WTC11 (cell line): Measurements from ENCODE around the gene HAO1. TPM values are rescaled to one million over a fixed set of nuclear protein-coding genes. Genes with fewer than 3 reads are reported as not detected.

Source experiments
- ATAC-seq: fragments of 200-7000 bp; cut with Tn5 transposase; 2 replicates; pipeline ENCODE4 v1.10.0; 2021; ENCODE audit warnings: mild to moderate bottlenecking, moderate library complexity
- CTCF ChIA-PET: fragments of 300-600 bp; sonication (Branson Sonifier 250); formaldehyde crosslinking; loops from one replicate; lab custom pipeline; 2021; ENCODE audit warnings: antibody characterized with exemption; lab: Charles Lee
- POLR2A ChIA-PET: fragments of 350-600 bp; sonication (Branson Sonifier 250); formaldehyde crosslinking; loops from one replicate; lab custom pipeline; 2021; ENCODE audit warnings: antibody characterized with exemption; lab: Charles Lee
- DNase-seq: peaks from one replicate; pipeline ENCODE4 v3.0.0; 2021; ENCODE audit warnings: low spot score
- H3K27ac Mint-ChIP-seq: 2 replicates; pipeline ENCODE4 v1.8.0; 2021; ENCODE audit warnings: mixed read lengths
- H3K27me3 Mint-ChIP-seq: 2 replicates; pipeline ENCODE4 v1.8.0; 2021; ENCODE audit warnings: low read depth, mild to moderate bottlenecking, moderate library complexity, mixed read lengths
- H3K36me3 Mint-ChIP-seq: 2 replicates; pipeline ENCODE4 v1.8.0; 2021; ENCODE audit warnings: mixed read lengths
- H3K4me1 Mint-ChIP-seq: 2 replicates; pipeline ENCODE4 v1.8.0; 2022; ENCODE audit warnings: mixed read lengths
- H3K4me3 Mint-ChIP-seq: 2 replicates; pipeline ENCODE4 v1.8.0; 2021; ENCODE audit warnings: mild to moderate bottlenecking, moderate library complexity, mixed read lengths
- H3K9me3 Mint-ChIP-seq: 2 replicates; pipeline ENCODE4 v1.8.0; 2021; ENCODE audit warnings: mixed read lengths
- ESRRA ChIP-seq: sonication (generic); formaldehyde crosslinking; IDR thresholded peaks from 2 replicates; pipeline ENCODE4 v1.8.1; 2022; ENCODE audit warnings: mild to moderate bottlenecking, missing genetic modification reagents, borderline replicate concordance
- GTF2I ChIP-seq: fragments of 250-450 bp; sonication (Bioruptor Pico); conservative IDR thresholded peaks from 2 replicates; pipeline ENCODE4 v1.4.0; 2021; ENCODE audit warnings: mild to moderate bottlenecking
- MYBL2 ChIP-seq: sonication (generic); formaldehyde crosslinking; IDR thresholded peaks from 2 replicates; pipeline ENCODE4 v1.8.1; 2023; ENCODE audit warnings: mild to moderate bottlenecking, moderate library complexity, missing genetic modification reagents
- NR2C2 ChIP-seq: sonication (generic); formaldehyde crosslinking; IDR thresholded peaks from 2 replicates; pipeline ENCODE4 v1.8.0; 2022; ENCODE audit warnings: mild to moderate bottlenecking, missing genetic modification reagents
- RORB ChIP-seq: fragments of 250-450 bp; sonication (Bioruptor Pico); IDR thresholded peaks from 2 replicates; pipeline ENCODE4 v1.9.0; 2021; ENCODE audit warnings: mild to moderate bottlenecking
- SP1 ChIP-seq: sonication (generic); formaldehyde crosslinking; conservative IDR thresholded peaks from 2 replicates; pipeline ENCODE4 v1.8.1; 2022; ENCODE audit warnings: missing genetic modification reagents
- ZNF671 ChIP-seq: fragments of 250-450 bp; sonication (Bioruptor Pico); IDR thresholded peaks from 2 replicates; pipeline ENCODE4 v1.8.0; 2021; ENCODE audit warnings: mild to moderate bottlenecking
- total RNA-seq: library from RNA; stranded (reverse); gene quantifications from 3 replicates; pipeline ENCODE4 v1.2.3, GENCODE V29; 2021
- TF ChIP-seq, protein P1 (sequence below): sonication (generic); formaldehyde crosslinking; IDR thresholded peaks from 2 replicates; pipeline ENCODE4 v1.8.1; 2022; ENCODE audit warnings: mild to moderate bottlenecking, missing genetic modification reagents, moderate library complexity, borderline replicate concordance
- TF ChIP-seq, protein P2 (sequence below): fragments of 250-450 bp; sonication (Bioruptor Pico); conservative IDR thresholded peaks from 2 replicates; pipeline ENCODE4 v1.9.0; 2021; ENCODE audit warnings: mild to moderate bottlenecking
- TF ChIP-seq, protein P3 (sequence below): sonication (generic); formaldehyde crosslinking; IDR thresholded peaks from 2 replicates; pipeline ENCODE4 v1.8.0; 2022; ENCODE audit warnings: mild to moderate bottlenecking, missing genetic modification reagents
- TF ChIP-seq, protein P4 (sequence below): fragments of 250-450 bp; sonication (Bioruptor Pico); IDR thresholded peaks from 2 replicates; pipeline ENCODE4 v2.1.2; 2022; ENCODE audit warnings: mild to moderate bottlenecking, moderate library complexity
- TF ChIP-seq, protein P5 (sequence below): fragments of 250-450 bp; sonication (Bioruptor Pico); IDR thresholded peaks from 2 replicates; pipeline ENCODE4 v1.9.0; 2021; ENCODE audit warnings: mild to moderate bottlenecking, borderline replicate concordance
- TF ChIP-seq, protein P6 (sequence below): sonication (generic); formaldehyde crosslinking; conservative IDR thresholded peaks from 2 replicates; pipeline ENCODE4 v1.8.1; 2023; ENCODE audit warnings: mild to moderate bottlenecking, low read depth, missing genetic modification reagents, moderate library complexity
- TF ChIP-seq, protein P7 (sequence below): sonication (generic); formaldehyde crosslinking; IDR thresholded peaks from 2 replicates; pipeline ENCODE4 v1.8.0; 2022; ENCODE audit warnings: mild to moderate bottlenecking, missing genetic modification reagents

Gene HAO1
- total RNA-seq, 1 experiment from 2014 or later = not detected

DNA sequence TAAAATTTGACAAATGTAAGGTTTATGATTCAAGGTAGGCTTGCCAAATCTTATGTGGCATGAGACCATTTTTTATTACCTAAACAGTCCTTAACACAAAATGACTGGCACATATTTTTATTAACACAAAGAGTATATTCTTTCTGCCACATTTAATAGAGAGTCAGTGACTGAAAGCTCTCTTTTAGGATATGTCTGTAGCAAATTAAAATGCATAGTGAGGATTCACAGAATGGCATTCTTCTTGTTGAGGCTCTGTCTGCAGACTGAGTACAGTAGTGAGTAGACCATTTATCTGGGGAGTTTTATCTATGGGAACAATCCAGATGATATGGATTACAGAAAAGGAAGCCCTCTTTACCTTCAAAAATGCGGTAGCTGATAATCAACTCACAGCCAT lies 56.5 kb downstream of the HAO1 start:
- no peaks in the 10 kb centered on the region for H3K27me3 Mint-ChIP-seq
- DNase-seq (no peak), ATAC-seq (no peak)
- POLR2A ChIA-PET = no interaction called here
- TF ChIP-seq ZNF671 (CRISPR knock-in tag) (no peak), SP1 (CRISPR knock-in tag) (no peak), GTF2I (CRISPR knock-in tag) (no peak), RORB (CRISPR knock-in tag) (no peak), MYBL2 (CRISPR knock-in tag) (no peak)
- TF ChIP-seq, protein P1, sequence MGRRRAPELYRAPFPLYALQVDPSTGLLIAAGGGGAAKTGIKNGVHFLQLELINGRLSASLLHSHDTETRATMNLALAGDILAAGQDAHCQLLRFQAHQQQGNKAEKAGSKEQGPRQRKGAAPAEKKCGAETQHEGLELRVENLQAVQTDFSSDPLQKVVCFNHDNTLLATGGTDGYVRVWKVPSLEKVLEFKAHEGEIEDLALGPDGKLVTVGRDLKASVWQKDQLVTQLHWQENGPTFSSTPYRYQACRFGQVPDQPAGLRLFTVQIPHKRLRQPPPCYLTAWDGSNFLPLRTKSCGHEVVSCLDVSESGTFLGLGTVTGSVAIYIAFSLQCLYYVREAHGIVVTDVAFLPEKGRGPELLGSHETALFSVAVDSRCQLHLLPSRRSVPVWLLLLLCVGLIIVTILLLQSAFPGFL (CRISPR knock-in tag) = no peak
- TF ChIP-seq, protein P2, sequence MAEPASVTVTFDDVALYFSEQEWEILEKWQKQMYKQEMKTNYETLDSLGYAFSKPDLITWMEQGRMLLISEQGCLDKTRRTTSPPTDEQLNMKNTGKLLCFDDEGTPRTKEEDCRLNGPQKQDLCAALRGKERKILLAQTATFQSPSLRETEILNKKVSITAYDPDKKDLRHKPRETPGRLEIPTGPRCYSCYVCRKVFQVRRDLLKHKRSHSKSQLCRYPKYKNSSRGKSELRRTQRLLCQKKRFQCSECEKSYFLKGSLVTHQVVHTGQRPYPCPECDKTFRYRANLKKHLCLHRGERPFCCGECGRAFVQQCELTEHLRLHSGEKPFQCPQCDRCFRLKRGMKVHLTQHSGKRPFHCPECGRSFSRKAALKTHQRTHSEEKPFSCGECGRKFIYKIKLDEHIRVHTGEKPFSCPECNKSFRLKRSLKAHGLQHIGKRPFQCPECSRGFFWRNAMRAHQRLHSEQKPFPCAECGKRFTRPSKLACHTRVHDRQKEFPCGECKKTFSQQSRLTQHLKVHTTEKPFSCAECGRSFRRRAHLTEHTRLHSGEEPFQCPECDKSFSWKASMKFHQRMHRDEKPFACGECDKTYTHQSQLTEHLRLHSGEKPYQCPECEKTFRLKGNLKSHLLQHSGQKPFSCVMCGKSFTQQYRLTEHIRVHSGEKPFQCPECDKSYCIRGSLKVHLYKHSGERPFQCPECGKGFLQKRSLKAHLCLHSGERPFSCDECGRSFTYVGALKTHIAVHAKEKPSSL (CRISPR knock-in tag) = no peak
- TF ChIP-seq, protein P3, sequence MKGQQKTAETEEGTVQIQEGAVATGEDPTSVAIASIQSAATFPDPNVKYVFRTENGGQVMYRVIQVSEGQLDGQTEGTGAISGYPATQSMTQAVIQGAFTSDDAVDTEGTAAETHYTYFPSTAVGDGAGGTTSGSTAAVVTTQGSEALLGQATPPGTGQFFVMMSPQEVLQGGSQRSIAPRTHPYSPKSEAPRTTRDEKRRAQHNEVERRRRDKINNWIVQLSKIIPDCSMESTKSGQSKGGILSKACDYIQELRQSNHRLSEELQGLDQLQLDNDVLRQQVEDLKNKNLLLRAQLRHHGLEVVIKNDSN (CRISPR knock-in tag) = no peak
- TF ChIP-seq, protein P4, sequence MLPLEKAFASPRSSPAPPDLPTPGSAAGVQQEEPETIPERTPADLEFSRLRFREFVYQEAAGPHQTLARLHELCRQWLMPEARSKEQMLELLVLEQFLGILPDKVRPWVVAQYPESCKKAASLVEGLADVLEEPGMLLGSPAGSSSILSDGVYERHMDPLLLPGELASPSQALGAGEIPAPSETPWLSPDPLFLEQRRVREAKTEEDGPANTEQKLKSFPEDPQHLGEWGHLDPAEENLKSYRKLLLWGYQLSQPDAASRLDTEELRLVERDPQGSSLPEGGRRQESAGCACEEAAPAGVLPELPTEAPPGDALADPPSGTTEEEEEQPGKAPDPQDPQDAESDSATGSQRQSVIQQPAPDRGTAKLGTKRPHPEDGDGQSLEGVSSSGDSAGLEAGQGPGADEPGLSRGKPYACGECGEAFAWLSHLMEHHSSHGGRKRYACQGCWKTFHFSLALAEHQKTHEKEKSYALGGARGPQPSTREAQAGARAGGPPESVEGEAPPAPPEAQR (CRISPR knock-in tag) = no peak
- TF ChIP-seq, protein P5, sequence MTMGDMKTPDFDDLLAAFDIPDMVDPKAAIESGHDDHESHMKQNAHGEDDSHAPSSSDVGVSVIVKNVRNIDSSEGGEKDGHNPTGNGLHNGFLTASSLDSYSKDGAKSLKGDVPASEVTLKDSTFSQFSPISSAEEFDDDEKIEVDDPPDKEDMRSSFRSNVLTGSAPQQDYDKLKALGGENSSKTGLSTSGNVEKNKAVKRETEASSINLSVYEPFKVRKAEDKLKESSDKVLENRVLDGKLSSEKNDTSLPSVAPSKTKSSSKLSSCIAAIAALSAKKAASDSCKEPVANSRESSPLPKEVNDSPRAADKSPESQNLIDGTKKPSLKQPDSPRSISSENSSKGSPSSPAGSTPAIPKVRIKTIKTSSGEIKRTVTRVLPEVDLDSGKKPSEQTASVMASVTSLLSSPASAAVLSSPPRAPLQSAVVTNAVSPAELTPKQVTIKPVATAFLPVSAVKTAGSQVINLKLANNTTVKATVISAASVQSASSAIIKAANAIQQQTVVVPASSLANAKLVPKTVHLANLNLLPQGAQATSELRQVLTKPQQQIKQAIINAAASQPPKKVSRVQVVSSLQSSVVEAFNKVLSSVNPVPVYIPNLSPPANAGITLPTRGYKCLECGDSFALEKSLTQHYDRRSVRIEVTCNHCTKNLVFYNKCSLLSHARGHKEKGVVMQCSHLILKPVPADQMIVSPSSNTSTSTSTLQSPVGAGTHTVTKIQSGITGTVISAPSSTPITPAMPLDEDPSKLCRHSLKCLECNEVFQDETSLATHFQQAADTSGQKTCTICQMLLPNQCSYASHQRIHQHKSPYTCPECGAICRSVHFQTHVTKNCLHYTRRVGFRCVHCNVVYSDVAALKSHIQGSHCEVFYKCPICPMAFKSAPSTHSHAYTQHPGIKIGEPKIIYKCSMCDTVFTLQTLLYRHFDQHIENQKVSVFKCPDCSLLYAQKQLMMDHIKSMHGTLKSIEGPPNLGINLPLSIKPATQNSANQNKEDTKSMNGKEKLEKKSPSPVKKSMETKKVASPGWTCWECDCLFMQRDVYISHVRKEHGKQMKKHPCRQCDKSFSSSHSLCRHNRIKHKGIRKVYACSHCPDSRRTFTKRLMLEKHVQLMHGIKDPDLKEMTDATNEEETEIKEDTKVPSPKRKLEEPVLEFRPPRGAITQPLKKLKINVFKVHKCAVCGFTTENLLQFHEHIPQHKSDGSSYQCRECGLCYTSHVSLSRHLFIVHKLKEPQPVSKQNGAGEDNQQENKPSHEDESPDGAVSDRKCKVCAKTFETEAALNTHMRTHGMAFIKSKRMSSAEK (CRISPR knock-in tag) = no peak
- TF ChIP-seq, protein P6, sequence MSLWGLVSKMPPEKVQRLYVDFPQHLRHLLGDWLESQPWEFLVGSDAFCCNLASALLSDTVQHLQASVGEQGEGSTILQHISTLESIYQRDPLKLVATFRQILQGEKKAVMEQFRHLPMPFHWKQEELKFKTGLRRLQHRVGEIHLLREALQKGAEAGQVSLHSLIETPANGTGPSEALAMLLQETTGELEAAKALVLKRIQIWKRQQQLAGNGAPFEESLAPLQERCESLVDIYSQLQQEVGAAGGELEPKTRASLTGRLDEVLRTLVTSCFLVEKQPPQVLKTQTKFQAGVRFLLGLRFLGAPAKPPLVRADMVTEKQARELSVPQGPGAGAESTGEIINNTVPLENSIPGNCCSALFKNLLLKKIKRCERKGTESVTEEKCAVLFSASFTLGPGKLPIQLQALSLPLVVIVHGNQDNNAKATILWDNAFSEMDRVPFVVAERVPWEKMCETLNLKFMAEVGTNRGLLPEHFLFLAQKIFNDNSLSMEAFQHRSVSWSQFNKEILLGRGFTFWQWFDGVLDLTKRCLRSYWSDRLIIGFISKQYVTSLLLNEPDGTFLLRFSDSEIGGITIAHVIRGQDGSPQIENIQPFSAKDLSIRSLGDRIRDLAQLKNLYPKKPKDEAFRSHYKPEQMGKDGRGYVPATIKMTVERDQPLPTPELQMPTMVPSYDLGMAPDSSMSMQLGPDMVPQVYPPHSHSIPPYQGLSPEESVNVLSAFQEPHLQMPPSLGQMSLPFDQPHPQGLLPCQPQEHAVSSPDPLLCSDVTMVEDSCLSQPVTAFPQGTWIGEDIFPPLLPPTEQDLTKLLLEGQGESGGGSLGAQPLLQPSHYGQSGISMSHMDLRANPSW (CRISPR knock-in tag) = no peak
- no peak overlapping the region for H3K4me3 Mint-ChIP-seq
- H3K9me3 Mint-ChIP-seq = no peaks in the 10 kb centered on the region
- H3K27ac Mint-ChIP-seq = no peak overlapping the region
- CTCF ChIA-PET = no interaction called here
- peaks cover 19% of the 10 kb centered on the region for H3K4me1 Mint-ChIP-seq
- no peaks in the 10 kb centered on the region for H3K36me3 Mint-ChIP-seq

DNA sequence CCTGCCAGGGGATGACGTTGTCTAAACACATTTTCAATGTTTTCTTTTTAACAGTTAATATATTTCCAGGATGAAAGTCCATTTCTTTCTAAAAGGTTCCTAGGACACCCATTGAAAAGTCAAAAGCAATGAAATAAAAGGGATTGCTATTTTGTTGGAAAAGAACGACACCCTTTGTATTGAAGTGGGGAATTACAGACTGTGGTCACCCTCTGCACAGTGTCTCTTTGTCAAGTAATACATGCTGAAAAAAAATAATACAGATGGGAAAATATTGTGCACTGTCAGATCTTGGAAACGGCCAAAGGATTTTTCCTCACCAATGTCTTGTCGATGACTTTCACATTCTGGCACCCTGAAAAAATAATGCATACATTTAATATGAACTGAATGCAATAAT lies 56.9 kb downstream of the HAO1 start:
- Mint-ChIP-seq H3K4me1 (peaks cover 17% of the 10 kb centered on the region), H3K27me3 (no peaks in the 10 kb centered on the region), H3K36me3 (no peaks in the 10 kb centered on the region), H3K9me3 (no peaks in the 10 kb centered on the region), H3K4me3 (no peak overlapping the region), H3K27ac (no peak overlapping the region)
- DNase-seq = no peak
- TF ChIP-seq, protein P7, sequence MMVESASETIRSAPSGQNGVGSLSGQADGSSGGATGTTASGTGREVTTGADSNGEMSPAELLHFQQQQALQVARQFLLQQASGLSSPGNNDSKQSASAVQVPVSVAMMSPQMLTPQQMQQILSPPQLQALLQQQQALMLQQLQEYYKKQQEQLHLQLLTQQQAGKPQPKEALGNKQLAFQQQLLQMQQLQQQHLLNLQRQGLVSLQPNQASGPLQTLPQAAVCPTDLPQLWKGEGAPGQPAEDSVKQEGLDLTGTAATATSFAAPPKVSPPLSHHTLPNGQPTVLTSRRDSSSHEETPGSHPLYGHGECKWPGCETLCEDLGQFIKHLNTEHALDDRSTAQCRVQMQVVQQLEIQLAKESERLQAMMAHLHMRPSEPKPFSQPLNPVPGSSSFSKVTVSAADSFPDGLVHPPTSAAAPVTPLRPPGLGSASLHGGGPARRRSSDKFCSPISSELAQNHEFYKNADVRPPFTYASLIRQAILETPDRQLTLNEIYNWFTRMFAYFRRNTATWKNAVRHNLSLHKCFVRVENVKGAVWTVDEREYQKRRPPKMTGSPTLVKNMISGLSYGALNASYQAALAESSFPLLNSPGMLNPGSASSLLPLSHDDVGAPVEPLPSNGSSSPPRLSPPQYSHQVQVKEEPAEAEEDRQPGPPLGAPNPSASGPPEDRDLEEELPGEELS (CRISPR knock-in tag) = no peak
- no peak for TF ChIP-seq ESRRA
- TF ChIP-seq NR2C2 (CRISPR knock-in tag) = no peak
- ChIA-PET POLR2A (no interaction called here), CTCF (no interaction called here)
- no peak for ATAC-seq
